Measurements from ENCODE around the gene VMP1.
A peak's percentile ranks its signal among the peaks of the same experiment; 100 is the strongest.

The VMP1 gene

GRCh38 chr17:59707149-59707970 lies at the start of gene VMP1, which contains the start of gene PTRH2:
Gene VMP1, plus strand, starts transcription at chr17:59707654. Its CDS starts 23,793 bp downstream, at chr17:59731447.
Gene PTRH2, minus strand, starts transcription at chr17:59707430. Its CDS starts 9,452 bp downstream, at chr17:59697978.
- peak; percentile 100 for DNase-seq

GRCh38 chr17:59666235-59666634 lies 41.2 kb upstream of the VMP1 start:
- no peak for DNase-seq

- DNase-seq, result peak; percentile 34
Observed at GRCh38 chr17:59668816-59669215, 38.6 kb upstream of the VMP1 start.

GRCh38 chr17:59669411-59669810 lies 38.0 kb upstream of the VMP1 start:
- DNase-seq, result peak; percentile 87

- DNase-seq, result no peak
Observed at GRCh38 chr17:59669944-59670343, 37.5 kb upstream of the VMP1 start.

- DNase-seq, result no peak
Observed at GRCh38 chr17:59671386-59671785, 36.1 kb upstream of the VMP1 start.

- no peak for DNase-seq
Observed at GRCh38 chr17:59675231-59675630, 32.2 kb upstream of the VMP1 start.

- DNase-seq, result peak; percentile 85
Observed at GRCh38 chr17:59676716-59677115, 30.7 kb upstream of the VMP1 start.

GRCh38 chr17:59678918-59679317 lies 28.5 kb upstream of the VMP1 start:
- no peak for DNase-seq

GRCh38 chr17:59680314-59680713 lies 27.1 kb upstream of the VMP1 start:
- DNase-seq, result no peak

GRCh38 chr17:59683283-59683682 lies 24.2 kb upstream of the VMP1 start:
- peak; percentile 40 for DNase-seq

- DNase-seq, result no peak
Observed at GRCh38 chr17:59684967-59685366, 22.5 kb upstream of the VMP1 start.

- no peak for DNase-seq
Observed at GRCh38 chr17:59688008-59688407, 19.4 kb upstream of the VMP1 start.

- no peak for DNase-seq
Observed at GRCh38 chr17:59688496-59688895, 19.0 kb upstream of the VMP1 start.

- DNase-seq, result no peak
Observed at GRCh38 chr17:59693582-59693981, 13.9 kb upstream of the VMP1 start.

GRCh38 chr17:59694344-59694743 lies 13.1 kb upstream of the VMP1 start:
- DNase-seq, result no peak

GRCh38 chr17:59695945-59696681 lies 11.3 kb upstream of the VMP1 start:
- peak; percentile 24 for DNase-seq

GRCh38 chr17:59696682-59697277 lies 10.7 kb upstream of the VMP1 start:
- peak; percentile 35 for DNase-seq

GRCh38 chr17:59698143-59698542 lies 9.3 kb upstream of the VMP1 start:
- no peak for DNase-seq

GRCh38 chr17:59699218-59699617 lies 8.2 kb upstream of the VMP1 start:
- DNase-seq, result no peak

- no peak for DNase-seq
Observed at GRCh38 chr17:59699786-59700185, 7.7 kb upstream of the VMP1 start.

GRCh38 chr17:59702304-59702703 lies 5.2 kb upstream of the VMP1 start:
- no peak for DNase-seq

- peak; percentile 58 for DNase-seq
Observed at GRCh38 chr17:59707971-59708430, 547 bp downstream of the VMP1 start.

- DNase-seq, result no peak
Observed at GRCh38 chr17:59711936-59712335, 4.5 kb downstream of the VMP1 start.

All from NCI-H69 (cell line).